GM12874 (cell line): ENCODE data around the gene KCNAB2.

Experiments
- TF ChIP-seq, protein P1 (sequence below): IDR thresholded peaks from 2 replicates; pipeline ENCODE4 v1.5.1; 2011; ENCODE audit warnings: low read depth, mild to moderate bottlenecking, control low read depth, low read length, moderate library complexity; ENCODE audit not compliant: insufficient read depth

KCNAB2 gene

GRCh38 chr1:6087377-6087772 lies 41.7 kb downstream of the KCNAB2 start:
- TF ChIP-seq, protein P1, sequence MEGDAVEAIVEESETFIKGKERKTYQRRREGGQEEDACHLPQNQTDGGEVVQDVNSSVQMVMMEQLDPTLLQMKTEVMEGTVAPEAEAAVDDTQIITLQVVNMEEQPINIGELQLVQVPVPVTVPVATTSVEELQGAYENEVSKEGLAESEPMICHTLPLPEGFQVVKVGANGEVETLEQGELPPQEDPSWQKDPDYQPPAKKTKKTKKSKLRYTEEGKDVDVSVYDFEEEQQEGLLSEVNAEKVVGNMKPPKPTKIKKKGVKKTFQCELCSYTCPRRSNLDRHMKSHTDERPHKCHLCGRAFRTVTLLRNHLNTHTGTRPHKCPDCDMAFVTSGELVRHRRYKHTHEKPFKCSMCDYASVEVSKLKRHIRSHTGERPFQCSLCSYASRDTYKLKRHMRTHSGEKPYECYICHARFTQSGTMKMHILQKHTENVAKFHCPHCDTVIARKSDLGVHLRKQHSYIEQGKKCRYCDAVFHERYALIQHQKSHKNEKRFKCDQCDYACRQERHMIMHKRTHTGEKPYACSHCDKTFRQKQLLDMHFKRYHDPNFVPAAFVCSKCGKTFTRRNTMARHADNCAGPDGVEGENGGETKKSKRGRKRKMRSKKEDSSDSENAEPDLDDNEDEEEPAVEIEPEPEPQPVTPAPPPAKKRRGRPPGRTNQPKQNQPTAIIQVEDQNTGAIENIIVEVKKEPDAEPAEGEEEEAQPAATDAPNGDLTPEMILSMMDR: no peak

- TF ChIP-seq, protein P1: no peak
Measured at GRCh38 chr1:6087958-6088357, 42.3 kb downstream of the KCNAB2 start.

DNA sequence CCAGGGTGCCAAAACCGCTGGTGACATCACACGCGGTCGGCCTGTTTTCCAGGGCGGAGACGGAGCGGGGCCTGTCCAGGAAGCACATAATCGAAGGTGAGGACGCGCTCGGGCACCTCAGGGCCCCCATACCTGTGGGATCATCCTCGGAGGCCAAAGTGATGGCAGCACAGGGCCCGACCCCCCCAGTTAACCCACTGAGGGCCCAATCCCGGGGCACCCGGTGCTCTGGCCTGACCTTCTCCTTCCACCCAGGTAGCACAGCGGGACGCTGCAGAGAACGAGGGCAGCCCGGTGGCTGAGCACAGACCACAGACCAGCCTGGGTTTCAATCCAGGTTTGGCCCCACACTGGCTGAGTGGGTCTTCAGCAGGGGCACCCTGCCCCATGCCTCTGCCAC lies 43.3 kb downstream of the KCNAB2 start:
- TF ChIP-seq, protein P1: no peak

DNA sequence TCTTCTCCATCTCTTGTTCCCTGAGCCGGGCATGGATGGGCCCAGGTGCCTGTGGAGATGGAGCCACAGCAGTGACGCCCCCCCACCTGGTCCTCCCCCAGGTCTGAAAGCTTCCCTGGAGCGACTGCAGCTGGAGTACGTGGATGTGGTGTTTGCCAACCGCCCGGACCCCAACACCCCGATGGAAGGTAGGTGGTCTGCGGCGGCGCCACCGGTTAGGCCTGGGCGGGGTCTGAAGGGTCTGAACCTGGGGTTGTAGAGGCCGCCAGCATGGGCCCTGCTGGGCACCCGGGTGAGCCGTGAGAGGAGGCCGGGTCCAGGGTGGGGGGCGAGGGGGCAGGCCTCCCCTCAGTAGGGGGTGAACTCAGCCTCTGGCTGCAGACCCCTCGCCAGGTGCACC lies 44.6 kb downstream of the KCNAB2 start:
- TF ChIP-seq, protein P1: no peak

DNA sequence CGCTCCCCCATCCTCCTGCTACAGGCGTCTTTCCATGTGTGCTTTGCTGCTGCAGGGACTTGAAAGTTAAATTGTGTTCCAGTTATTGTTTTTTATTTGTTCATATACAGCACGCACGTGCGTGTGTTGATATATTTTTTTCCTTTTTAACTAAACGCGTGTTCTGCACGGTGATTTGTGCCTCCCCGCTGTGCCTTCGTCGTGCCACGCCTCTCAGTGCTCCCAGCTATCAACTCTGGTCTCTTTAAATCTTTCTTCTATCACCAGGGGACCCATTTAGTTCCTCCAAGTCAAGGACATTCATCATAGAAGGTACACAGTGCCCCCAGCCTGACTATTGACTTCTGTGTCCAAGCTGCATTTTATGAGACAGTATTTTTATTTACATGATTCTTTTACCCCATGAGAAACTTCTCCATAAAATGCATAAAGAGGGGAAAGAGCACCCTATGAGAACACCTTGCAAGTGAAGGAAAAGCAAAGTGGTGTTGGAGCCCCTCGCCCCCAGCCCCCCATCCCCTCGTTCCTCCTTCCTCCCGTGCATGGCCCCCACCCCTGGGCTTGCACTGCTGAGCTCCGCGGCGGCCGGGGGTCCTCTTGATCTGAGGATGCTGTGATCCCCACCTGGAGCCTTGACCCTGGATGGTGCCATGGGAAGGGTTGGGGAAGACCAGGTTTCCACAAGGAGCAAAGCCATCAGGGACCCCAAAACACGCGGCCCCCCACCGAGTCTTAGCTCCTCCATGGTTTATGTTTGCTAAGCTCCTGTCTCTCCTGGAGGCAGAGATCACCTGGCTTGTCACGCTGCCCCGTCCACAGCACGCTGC lies 45.5 kb downstream of the KCNAB2 start:
- TF ChIP-seq, protein P1: no peak

DNA sequence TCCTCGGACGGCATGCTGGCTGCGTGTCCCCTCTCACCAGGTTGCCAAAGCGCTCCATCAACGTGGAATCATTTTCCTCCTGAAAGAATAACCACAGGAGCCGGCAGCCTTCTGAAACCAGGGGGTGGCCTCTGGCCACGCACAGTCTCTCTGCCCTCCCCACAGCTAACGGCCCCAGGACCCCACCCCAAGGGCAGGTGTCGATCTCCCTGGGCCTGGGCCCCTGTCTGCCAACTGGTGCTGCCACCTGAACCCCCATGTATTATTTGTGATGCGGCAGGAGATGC lies 46.1 kb downstream of the KCNAB2 start:
- TF ChIP-seq, protein P1: no peak

- TF ChIP-seq, protein P1: no peak
Measured at GRCh38 chr1:6092211-6092610, 46.5 kb downstream of the KCNAB2 start.
